Endodermal cell (in vitro differentiated cells): ENCODE data around the gene IFT122. TPM values are rescaled to one million over a fixed set of nuclear protein-coding genes. Genes with fewer than 3 reads are reported as not detected.

Experiments
- DNase-seq: peaks from one replicate; pipeline ENCODE4 v3.0.0-alpha.2; 2017
- H3K27ac ChIP-seq: 2 replicates; pipeline ENCODE4 v1.5.1; 2013; ENCODE audit warnings: mild to moderate bottlenecking, low read depth, low read length, moderate library complexity
- H3K27me3 ChIP-seq: 2 replicates; pipeline ENCODE4 v1.6.1; 2013; ENCODE audit warnings: mild to moderate bottlenecking, low read length, moderate library complexity; ENCODE audit not compliant: insufficient read depth, control insufficient read depth, poor library complexity, severe bottlenecking
- H3K36me3 ChIP-seq: 2 replicates; pipeline ENCODE4 v1.7.0; 2013; ENCODE audit warnings: mild to moderate bottlenecking, low read length, moderate library complexity; ENCODE audit not compliant: control insufficient read depth, insufficient read depth
- H3K4me1 ChIP-seq: one replicate; pipeline ENCODE4 v1.7.0; 2013; ENCODE audit warnings: low read length; ENCODE audit not compliant: control insufficient read depth, insufficient read depth
- H3K4me3 ChIP-seq: 2 replicates; pipeline ENCODE4 v1.5.1; 2013; ENCODE audit warnings: mild to moderate bottlenecking, low read length, moderate library complexity
- H3K9ac ChIP-seq: 2 replicates; pipeline ENCODE4 v1.6.1; 2013; ENCODE audit warnings: mild to moderate bottlenecking, low read length, moderate library complexity; ENCODE audit not compliant: poor library complexity, severe bottlenecking; ENCODE audit errors: extremely low read depth
- H3K9me3 ChIP-seq: 2 replicates; pipeline ENCODE4 v1.6.1; 2013; ENCODE audit warnings: mild to moderate bottlenecking, low read length, moderate library complexity; ENCODE audit not compliant: control insufficient read depth
- H3K27ac Mint-ChIP-seq: 2 replicates; pipeline ENCODE4 v1.8.0; 2020; ENCODE audit warnings: mixed read lengths
- H3K27me3 Mint-ChIP-seq: 2 replicates; pipeline ENCODE4 v1.8.0; 2021; ENCODE audit warnings: mild to moderate bottlenecking, mixed read lengths; ENCODE audit not compliant: insufficient read depth
- H3K36me3 Mint-ChIP-seq: 2 replicates; pipeline ENCODE4 v1.8.0; 2020; ENCODE audit warnings: low read depth, mixed read lengths
- H3K4me1 Mint-ChIP-seq: 2 replicates; pipeline ENCODE4 v1.8.0; 2020; ENCODE audit warnings: mixed read lengths
- H3K4me3 Mint-ChIP-seq: 2 replicates; pipeline ENCODE4 v1.8.0; 2020; ENCODE audit warnings: mild to moderate bottlenecking, moderate library complexity, mixed read lengths
- H3K9me3 Mint-ChIP-seq: 2 replicates; pipeline ENCODE4 v1.8.0; 2020; ENCODE audit warnings: mild to moderate bottlenecking, mixed read lengths
- CTCF ChIP-seq: fragments of 200-600 bp; sonication (generic); conservative IDR thresholded peaks from 2 replicates; pipeline ENCODE4 v1.5.0; 2021; ENCODE audit warnings: antibody characterized with exemption, mild to moderate bottlenecking
- WGBS, 2 experiments: methylation state at CpG; one replicate each; pipeline versions ENCODE4 v1.1.5 to v1.1.7; 2013; ENCODE audit warnings: missing lambda C conversion rate in 2 of 2, mixed read lengths in 1 of 2; ENCODE audit not compliant: insufficient coverage in 1 of 2, insufficient read length in 1 of 2; 5-methylcytosine and 5-hydroxymethylcytosine counted together
- total RNA-seq, 2 donors: library from RNA; stranded (reverse); fragmentation: NEBNext Ultra II Directional in 1 of 2; extraction: Animal tissue kit (Norgen Biotek cat#: 25700) in 1 of 2; gene quantifications; 2 replicates in 1 of 2; 3 replicates in 1 of 2; pipeline ENCODE4 v1.2.1, GENCODE V29; 2021

The IFT122 gene
- total RNA-seq, 2 donors from 2014 or later: 36.0 to 46.6 TPM

GRCh38 chr3:129467932-129468331, 27.9 kb downstream of the IFT122 start:
- H3K4me1 ChIP-seq: no peaks in the 10 kb centered on the region
- H3K9me3 ChIP-seq: no peaks in the 10 kb centered on the region
- no peak for DNase-seq
- Mint-ChIP-seq H3K4me3 (no peak overlapping the region), H3K27me3 (no peaks in the 10 kb centered on the region), H3K27ac (peak overlapping the region; percentile 20), H3K9me3 (no peaks in the 10 kb centered on the region), H3K36me3 (peaks cover 22% of the 10 kb centered on the region), H3K4me1 (peaks cover 5% of the 10 kb centered on the region)
- TF ChIP-seq CTCF: no peak
- peaks cover 19% of the 10 kb centered on the region for H3K36me3 ChIP-seq
- no peaks in the 10 kb centered on the region for H3K27me3 ChIP-seq
- H3K4me3 ChIP-seq: no peak overlapping the region
- H3K27ac ChIP-seq: no peak overlapping the region
- H3K9ac ChIP-seq: no peak overlapping the region
- whole genome bisulfite sequencing, 2 experiments: 87 to 89% methylated on average over 1 of the region's 1 CpG

DNA sequence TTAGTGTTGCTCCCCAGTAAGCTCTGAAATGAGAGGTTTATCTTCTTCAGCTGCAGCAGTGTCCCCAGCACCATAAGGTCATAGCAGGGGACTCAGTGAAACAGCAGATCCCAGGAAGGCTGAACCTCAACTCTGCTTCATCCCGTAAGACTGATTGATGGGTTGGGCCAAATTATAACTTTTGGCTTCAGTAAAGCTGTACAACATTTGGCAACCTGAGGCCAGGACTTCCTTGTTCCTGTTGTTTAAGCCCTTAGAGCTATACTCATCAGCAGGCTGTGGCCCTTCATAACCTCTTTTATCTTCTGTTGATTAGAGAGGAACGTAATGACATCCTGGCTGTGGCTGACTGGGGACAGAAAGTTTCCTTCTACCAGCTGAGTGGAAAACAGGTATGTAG, 29.0 kb downstream of the IFT122 start:
- 97 to 100% methylated on average over 2 of the region's 2 CpGs for WGBS, 2 experiments
- Histone ChIP-seq H3K4me1 (no peaks in the 10 kb centered on the region), H3K9me3 (no peaks in the 10 kb centered on the region), H3K36me3 (peaks cover 19% of the 10 kb centered on the region), H3K27me3 (no peaks in the 10 kb centered on the region), H3K4me3 (no peak overlapping the region), H3K27ac (no peak overlapping the region), H3K9ac (no peak overlapping the region)
- H3K4me1 Mint-ChIP-seq: peaks cover 5% of the 10 kb centered on the region
- H3K27me3 Mint-ChIP-seq: no peaks in the 10 kb centered on the region
- H3K27ac Mint-ChIP-seq: no peak overlapping the region
- H3K9me3 Mint-ChIP-seq: no peaks in the 10 kb centered on the region
- no peak for TF ChIP-seq CTCF
- no peak overlapping the region for H3K4me3 Mint-ChIP-seq
- H3K36me3 Mint-ChIP-seq: peaks cover 21% of the 10 kb centered on the region
- no peak for DNase-seq

GRCh38 chr3:129470861-129471260, 30.8 kb downstream of the IFT122 start:
- H3K4me3 Mint-ChIP-seq: no peak overlapping the region

More at GRCh38 chr3:129470861-129471260, 30.8 kb downstream of the IFT122 start:
- Histone ChIP-seq H3K9ac (no peak overlapping the region), H3K4me1 (no peaks in the 10 kb centered on the region), H3K9me3 (no peaks in the 10 kb centered on the region), H3K4me3 (no peak overlapping the region), H3K27ac (no peak overlapping the region), H3K36me3 (peaks cover 13% of the 10 kb centered on the region), H3K27me3 (no peaks in the 10 kb centered on the region)
- no peak for DNase-seq
- Mint-ChIP-seq H3K27ac (no peak overlapping the region), H3K36me3 (peaks cover 18% of the 10 kb centered on the region), H3K27me3 (no peaks in the 10 kb centered on the region), H3K4me1 (peaks cover 5% of the 10 kb centered on the region), H3K9me3 (no peaks in the 10 kb centered on the region)
- WGBS, 2 experiments: 91 to 100% methylated on average over 2 of the region's 2 CpGs
- TF ChIP-seq CTCF: no peak
